ENCODE data around the gene RGPD4.

RGPD4 gene

DNA sequence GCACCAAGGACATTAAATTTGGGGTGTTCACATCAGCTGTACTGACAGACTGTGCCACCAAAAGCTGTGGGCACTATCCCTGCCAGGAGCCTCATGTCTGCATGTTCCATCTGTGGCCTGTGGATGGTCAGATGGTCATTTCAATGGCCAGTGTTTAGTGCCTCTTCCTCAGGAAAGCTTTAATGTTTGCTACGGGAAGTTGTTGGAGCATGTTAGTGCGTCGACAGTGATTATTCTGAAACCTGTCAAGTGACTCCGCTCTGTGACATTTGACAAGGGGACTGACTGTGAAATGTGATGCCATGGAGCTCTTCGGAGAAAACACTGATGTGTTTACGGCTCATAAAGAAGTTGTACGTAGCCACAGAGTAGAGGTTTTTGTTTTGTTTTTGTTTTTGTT, 18.7 kb upstream of the RGPD4 start:
- H3K4me1 ChIP-seq (ENCODE audit: control extremely low read depth in 1 of 4, control insufficient read depth in 4 of 4, insufficient read depth in 4 of 4, low read length in 3 of 4): no peaks in the 10 kb centered on the region
- ChIA-PET CTCF (no interaction called here), POLR2A (no interaction called here)
- H3K9me3 ChIP-seq (ENCODE audit: control extremely low read depth in 1 of 5, control insufficient read depth in 4 of 5, insufficient read depth in 2 of 5, low read depth in 1 of 5, low read length in 4 of 5): peaks cover 0 to 5% (median 0%) of the 10 kb centered on the region in 5 experiments
- no peak for DNase-seq
- H3K36me3 ChIP-seq (ENCODE audit: control insufficient read depth in 4 of 4, insufficient read depth in 4 of 4, low read length in 3 of 4): no peaks in the 10 kb centered on the region
- no peak overlapping the region for H3K27ac ChIP-seq (ENCODE audit: insufficient read depth in 1 of 2, low read depth in 1 of 2, low read length in 2 of 2, poor library complexity in 1 of 2, severe bottlenecking in 2 of 2)
- no peaks in the 10 kb centered on the region for H3K27me3 ChIP-seq (replicated peaks in 2 of 5; ENCODE audit: control insufficient read depth in 4 of 5, insufficient read depth in 5 of 5, low read length in 4 of 5)
- H3K4me3 ChIP-seq (ENCODE audit: control insufficient read depth in 1 of 7, extremely low read depth in 1 of 7, insufficient read depth in 4 of 7, low read depth in 2 of 7, low read length in 6 of 7): no peak overlapping the region
- WGBS (ENCODE audit: insufficient coverage): 93% methylated on average over 5 of the region's 7 CpGs

DNA sequence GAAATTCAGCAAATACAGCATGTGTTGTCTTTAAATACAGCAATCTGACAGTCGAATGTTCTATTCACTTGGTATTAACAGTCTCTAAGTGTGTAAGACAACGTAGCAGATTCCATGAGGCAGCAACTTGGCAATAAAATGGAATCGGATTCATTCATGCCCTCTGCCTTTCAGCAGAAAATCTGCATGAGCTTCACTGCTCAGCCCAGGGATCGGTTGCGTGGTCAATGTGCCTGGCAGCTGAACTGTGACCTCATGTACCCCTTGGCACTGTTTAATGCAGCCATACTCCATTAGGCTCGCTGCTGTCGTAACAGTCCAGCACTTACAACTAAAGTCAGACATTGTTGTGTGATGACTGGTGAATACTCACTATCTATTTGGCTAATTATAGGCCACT, 17.7 kb upstream of the RGPD4 start:
- Histone ChIP-seq H3K4me1 (ENCODE audit: control extremely low read depth in 1 of 4, control insufficient read depth in 4 of 4, insufficient read depth in 4 of 4, low read length in 3 of 4) (no peaks in the 10 kb centered on the region), H3K27me3 (replicated peaks in 2 of 5; ENCODE audit: control insufficient read depth in 4 of 5, insufficient read depth in 5 of 5, low read length in 4 of 5) (no peaks in the 10 kb centered on the region), H3K4me3 (ENCODE audit: control insufficient read depth in 1 of 7, extremely low read depth in 1 of 7, insufficient read depth in 4 of 7, low read depth in 2 of 7, low read length in 6 of 7) (no peak overlapping the region), H3K36me3 (ENCODE audit: control insufficient read depth in 4 of 4, insufficient read depth in 4 of 4, low read length in 3 of 4) (no peaks in the 10 kb centered on the region), H3K27ac (ENCODE audit: insufficient read depth in 1 of 2, low read depth in 1 of 2, low read length in 2 of 2, poor library complexity in 1 of 2, severe bottlenecking in 2 of 2) (no peak overlapping the region), H3K9me3 (ENCODE audit: control extremely low read depth in 1 of 5, control insufficient read depth in 4 of 5, insufficient read depth in 2 of 5, low read depth in 1 of 5, low read length in 4 of 5) (peaks cover 0 to 5% (median 0%) of the 10 kb centered on the region in 5 experiments)
- ChIA-PET CTCF (interaction anchor here (0.6 to 0.9 kb wide), 2 partner anchors 9 to 1694 kb away, joined by 3 to 4 read pairs; no protein-coding TSS in a partner anchor), POLR2A (no interaction called here)
- WGBS (ENCODE audit: insufficient coverage): 96% methylated on average over 5 of the region's 7 CpGs
- DNase-seq: no peak

DNA sequence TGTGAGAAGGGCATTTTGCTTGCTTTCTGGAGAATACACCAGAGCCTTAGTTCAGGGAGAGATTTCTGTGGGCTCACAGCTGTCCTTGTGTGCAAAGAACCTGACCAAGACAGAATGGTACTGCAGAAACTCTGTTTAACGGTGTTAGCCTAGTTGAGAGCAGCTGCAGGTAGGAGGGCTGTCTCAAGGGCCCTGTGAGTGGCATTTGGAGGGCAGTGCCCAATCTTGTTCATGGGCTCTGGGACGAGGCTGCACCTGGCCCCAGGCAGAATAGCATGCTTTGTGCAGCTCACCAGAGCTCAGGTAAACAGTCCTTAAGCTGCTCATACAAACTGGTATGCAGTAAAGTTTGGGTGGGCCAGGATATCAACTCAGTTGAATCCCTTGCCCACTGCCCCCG, 16.9 kb upstream of the RGPD4 start:
- H3K36me3 ChIP-seq (ENCODE audit: control insufficient read depth in 4 of 4, insufficient read depth in 4 of 4, low read length in 3 of 4): no peaks in the 10 kb centered on the region
- no peaks in the 10 kb centered on the region for H3K4me1 ChIP-seq (ENCODE audit: control extremely low read depth in 1 of 4, control insufficient read depth in 4 of 4, insufficient read depth in 4 of 4, low read length in 3 of 4)
- no peak overlapping the region for H3K4me3 ChIP-seq (ENCODE audit: control insufficient read depth in 1 of 7, extremely low read depth in 1 of 7, insufficient read depth in 4 of 7, low read depth in 2 of 7, low read length in 6 of 7)
- ChIA-PET CTCF (interaction anchor here (0.9 kb wide), 1 partner anchor 10 kb away, joined by 3 read pairs; no protein-coding TSS in a partner anchor), POLR2A (no interaction called here)
- H3K9me3 ChIP-seq (ENCODE audit: control extremely low read depth in 1 of 5, control insufficient read depth in 4 of 5, insufficient read depth in 2 of 5, low read depth in 1 of 5, low read length in 4 of 5): peaks cover 0 to 5% (median 0%) of the 10 kb centered on the region in 5 experiments
- DNase-seq: no peak
- 78% methylated on average over 3 of the region's 3 CpGs for WGBS (ENCODE audit: insufficient coverage)
- H3K27me3 ChIP-seq (replicated peaks in 2 of 5; ENCODE audit: control insufficient read depth in 4 of 5, insufficient read depth in 5 of 5, low read length in 4 of 5): no peaks in the 10 kb centered on the region
- no peak overlapping the region for H3K27ac ChIP-seq (ENCODE audit: insufficient read depth in 1 of 2, low read depth in 1 of 2, low read length in 2 of 2, poor library complexity in 1 of 2, severe bottlenecking in 2 of 2)

DNA sequence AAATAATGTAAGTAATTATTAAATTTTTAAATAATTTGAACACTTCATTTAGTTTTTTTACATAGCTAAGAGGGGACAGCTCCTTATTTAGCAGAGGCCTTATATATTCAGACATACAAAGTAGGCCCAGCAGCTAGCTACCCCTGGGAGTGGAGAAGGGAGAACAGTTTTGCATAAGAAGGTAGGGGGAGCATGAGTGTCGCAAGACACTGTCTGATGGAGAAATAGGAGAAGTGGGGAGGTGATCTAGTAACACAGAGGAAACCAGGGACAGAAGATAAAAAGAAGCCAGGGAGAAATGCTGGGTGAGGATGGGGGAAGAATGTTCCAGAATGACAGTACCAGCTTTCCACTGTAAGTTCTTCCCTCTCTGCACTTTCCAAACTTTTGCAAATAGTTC, 16.0 kb upstream of the RGPD4 start:
- 20% methylated on average over 1 of the region's 1 CpG for WGBS (ENCODE audit: insufficient coverage)
- H3K36me3 ChIP-seq (ENCODE audit: control insufficient read depth in 4 of 4, insufficient read depth in 4 of 4, low read length in 3 of 4): no peaks in the 10 kb centered on the region
- peaks cover 0 to 5% (median 0%) of the 10 kb centered on the region in 5 experiments for H3K9me3 ChIP-seq (ENCODE audit: control extremely low read depth in 1 of 5, control insufficient read depth in 4 of 5, insufficient read depth in 2 of 5, low read depth in 1 of 5, low read length in 4 of 5)
- ChIA-PET CTCF (no interaction called here), POLR2A (no interaction called here)
- H3K4me1 ChIP-seq (ENCODE audit: control extremely low read depth in 1 of 4, control insufficient read depth in 4 of 4, insufficient read depth in 4 of 4, low read length in 3 of 4): no peaks in the 10 kb centered on the region
- peak; percentile 5 to 26 (median 20) for DNase-seq
- no peaks in the 10 kb centered on the region for H3K27me3 ChIP-seq (replicated peaks in 2 of 5; ENCODE audit: control insufficient read depth in 4 of 5, insufficient read depth in 5 of 5, low read length in 4 of 5)
- H3K27ac ChIP-seq (ENCODE audit: insufficient read depth in 1 of 2, low read depth in 1 of 2, low read length in 2 of 2, poor library complexity in 1 of 2, severe bottlenecking in 2 of 2): no peak overlapping the region
- H3K4me3 ChIP-seq (ENCODE audit: control insufficient read depth in 1 of 7, extremely low read depth in 1 of 7, insufficient read depth in 4 of 7, low read depth in 2 of 7, low read length in 6 of 7): no peak overlapping the region

DNA sequence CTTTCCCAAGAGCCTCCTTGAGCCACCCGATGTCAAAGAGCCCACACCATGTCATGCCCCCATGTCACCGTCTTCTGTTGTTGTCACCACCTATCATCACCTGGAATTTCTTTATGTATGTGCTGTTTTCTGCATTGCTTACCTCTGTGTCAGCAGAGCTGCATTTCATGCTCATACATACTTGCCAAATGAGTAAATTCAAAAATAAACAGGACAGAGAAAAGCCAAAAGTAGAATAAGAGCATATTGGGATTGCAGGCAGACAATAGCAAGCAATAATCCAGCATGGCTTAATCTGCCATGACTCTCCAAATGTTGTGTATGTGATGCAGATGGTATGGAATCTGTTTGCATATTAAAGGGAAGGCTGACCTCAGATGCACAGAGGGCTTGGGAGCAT, 15.3 kb upstream of the RGPD4 start:
- Histone ChIP-seq H3K4me1 (ENCODE audit: control extremely low read depth in 1 of 4, control insufficient read depth in 4 of 4, insufficient read depth in 4 of 4, low read length in 3 of 4) (no peaks in the 10 kb centered on the region), H3K4me3 (ENCODE audit: control insufficient read depth in 1 of 7, extremely low read depth in 1 of 7, insufficient read depth in 4 of 7, low read depth in 2 of 7, low read length in 6 of 7) (no peak overlapping the region), H3K9me3 (ENCODE audit: control extremely low read depth in 1 of 5, control insufficient read depth in 4 of 5, insufficient read depth in 2 of 5, low read depth in 1 of 5, low read length in 4 of 5) (peaks cover 0 to under 1% (median 0%) of the 10 kb centered on the region in 5 experiments), H3K27ac (ENCODE audit: insufficient read depth in 1 of 2, low read depth in 1 of 2, low read length in 2 of 2, poor library complexity in 1 of 2, severe bottlenecking in 2 of 2) (no peak overlapping the region), H3K36me3 (ENCODE audit: control insufficient read depth in 4 of 4, insufficient read depth in 4 of 4, low read length in 3 of 4) (no peaks in the 10 kb centered on the region), H3K27me3 (replicated peaks in 2 of 5; ENCODE audit: control insufficient read depth in 4 of 5, insufficient read depth in 5 of 5, low read length in 4 of 5) (no peaks in the 10 kb centered on the region)
- POLR2A ChIA-PET: no interaction called here
- no peak for DNase-seq
- CTCF ChIA-PET: no interaction called here
- 88% methylated on average over 1 of the region's 2 CpGs for WGBS (ENCODE audit: insufficient coverage)

DNA sequence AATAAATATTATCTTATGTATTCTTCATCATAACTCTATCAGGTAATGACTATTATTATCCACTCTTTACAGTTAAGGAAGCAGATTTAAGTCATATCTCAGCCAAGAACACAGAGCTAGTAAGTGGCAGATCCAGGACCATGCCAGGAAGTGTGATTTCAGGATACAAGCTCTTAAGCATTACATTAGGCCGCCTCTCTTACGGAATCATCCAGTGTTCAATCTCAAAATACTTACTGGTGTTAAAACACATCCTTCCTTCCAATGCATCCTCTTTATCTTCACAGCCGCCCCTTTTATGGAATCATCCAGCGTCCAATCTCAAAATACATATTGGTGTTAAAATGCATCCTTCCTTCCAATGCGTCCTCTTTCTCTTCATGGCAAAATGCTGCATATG, 14.7 kb upstream of the RGPD4 start:
- Histone ChIP-seq H3K9me3 (ENCODE audit: control extremely low read depth in 1 of 5, control insufficient read depth in 4 of 5, insufficient read depth in 2 of 5, low read depth in 1 of 5, low read length in 4 of 5) (no peaks in the 10 kb centered on the region), H3K4me1 (ENCODE audit: control extremely low read depth in 1 of 4, control insufficient read depth in 4 of 4, insufficient read depth in 4 of 4, low read length in 3 of 4) (no peaks in the 10 kb centered on the region), H3K27me3 (replicated peaks in 2 of 5; ENCODE audit: control insufficient read depth in 4 of 5, insufficient read depth in 5 of 5, low read length in 4 of 5) (no peaks in the 10 kb centered on the region), H3K4me3 (ENCODE audit: control insufficient read depth in 1 of 7, extremely low read depth in 1 of 7, insufficient read depth in 4 of 7, low read depth in 2 of 7, low read length in 6 of 7) (no peak overlapping the region), H3K36me3 (ENCODE audit: control insufficient read depth in 4 of 4, insufficient read depth in 4 of 4, low read length in 3 of 4) (no peaks in the 10 kb centered on the region), H3K27ac (ENCODE audit: insufficient read depth in 1 of 2, low read depth in 1 of 2, low read length in 2 of 2, poor library complexity in 1 of 2, severe bottlenecking in 2 of 2) (no peak overlapping the region)
- ChIA-PET POLR2A (no interaction called here), CTCF (no interaction called here)
- no peak for DNase-seq
- 100% methylated on average over 2 of the region's 5 CpGs for WGBS (ENCODE audit: insufficient coverage)

DNA sequence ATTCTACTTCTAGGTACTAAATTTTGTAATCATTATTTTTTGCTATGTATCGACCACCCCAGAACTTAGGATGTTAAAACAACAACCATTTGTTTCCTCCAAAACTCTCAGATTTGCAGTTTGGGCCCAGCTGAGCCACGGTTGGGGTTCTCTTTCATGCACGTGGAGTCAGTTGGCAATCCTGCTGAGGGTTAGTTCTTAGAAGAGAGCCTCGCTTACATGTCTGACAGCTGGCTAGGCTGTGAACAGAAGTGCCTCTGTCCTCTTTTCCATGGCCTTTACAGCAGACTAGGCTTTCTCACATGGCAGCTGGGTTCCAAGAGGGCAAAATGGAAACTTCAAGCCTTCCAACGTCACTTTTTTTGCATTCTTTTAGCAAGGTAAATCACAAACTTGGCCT, 9.3 kb upstream of the RGPD4 start:
- 94% methylated on average over 3 of the region's 5 CpGs for WGBS (ENCODE audit: insufficient coverage)
- H3K36me3 ChIP-seq (ENCODE audit: control insufficient read depth in 4 of 4, insufficient read depth in 4 of 4, low read length in 3 of 4): no peaks in the 10 kb centered on the region
- H3K9me3 ChIP-seq (ENCODE audit: control extremely low read depth in 1 of 5, control insufficient read depth in 4 of 5, insufficient read depth in 2 of 5, low read depth in 1 of 5, low read length in 4 of 5): no peaks in the 10 kb centered on the region
- no peak overlapping the region for H3K4me3 ChIP-seq (ENCODE audit: control insufficient read depth in 1 of 7, extremely low read depth in 1 of 7, insufficient read depth in 4 of 7, low read depth in 2 of 7, low read length in 6 of 7)
- DNase-seq: no peak
- no peaks in the 10 kb centered on the region for H3K27me3 ChIP-seq (replicated peaks in 2 of 5; ENCODE audit: control insufficient read depth in 4 of 5, insufficient read depth in 5 of 5, low read length in 4 of 5)
- H3K27ac ChIP-seq (ENCODE audit: insufficient read depth in 1 of 2, low read depth in 1 of 2, low read length in 2 of 2, poor library complexity in 1 of 2, severe bottlenecking in 2 of 2): no peak overlapping the region
- ChIA-PET CTCF (no interaction called here), POLR2A (no interaction called here)
- H3K4me1 ChIP-seq (ENCODE audit: control extremely low read depth in 1 of 4, control insufficient read depth in 4 of 4, insufficient read depth in 4 of 4, low read length in 3 of 4): no peaks in the 10 kb centered on the region
